Astrocyte of the spinal cord (primary cell): ENCODE results near the gene SLPI.

Experiments used
- DNase-seq: peaks from one replicate; pipeline ENCODE4 v3.0.0; 2011; ENCODE audit warnings: low read depth, low spot score
- H3K4me3 ChIP-seq: 2 replicates; pipeline ENCODE4 v1.5.1; 2011; ENCODE audit warnings: low read depth, mild to moderate bottlenecking, low read length, moderate library complexity
- CTCF ChIP-seq: IDR thresholded peaks from 2 replicates; pipeline ENCODE4 v1.5.1; 2012; ENCODE audit warnings: low read depth, mild to moderate bottlenecking, low read length, inconsistent platforms
- in situ Hi-C: cut with HindIII; loops from 2 replicates; pipeline ENCODE4 v1.10.0; 2017; ENCODE audit warnings: low sequenced_read_pairs

The SLPI gene

DNA sequence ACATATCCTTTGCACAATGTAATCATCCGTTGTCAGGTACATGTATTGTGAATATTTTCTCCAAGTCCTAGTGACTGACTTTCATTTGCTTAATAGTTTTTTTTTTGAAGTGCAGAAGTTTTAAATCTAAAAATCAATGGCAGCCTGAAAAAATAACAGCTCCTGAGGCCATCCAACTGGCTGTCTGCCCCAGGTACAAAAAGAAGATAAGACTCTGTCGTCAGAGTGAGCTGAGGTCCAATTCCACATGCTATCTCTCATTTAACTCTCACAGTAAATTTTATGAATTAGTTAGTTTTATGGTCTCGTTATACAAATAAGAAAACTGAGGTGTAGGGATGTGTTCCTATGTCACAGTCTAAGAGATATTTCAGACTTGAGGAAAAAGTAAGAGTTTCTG is 21.0 kb upstream of the SLPI start:
- in situ Hi-C loops: no loop called here
- H3K4me3 ChIP-seq: no peak overlapping the region
- no peak for TF ChIP-seq CTCF
- no peak for DNase-seq

DNA sequence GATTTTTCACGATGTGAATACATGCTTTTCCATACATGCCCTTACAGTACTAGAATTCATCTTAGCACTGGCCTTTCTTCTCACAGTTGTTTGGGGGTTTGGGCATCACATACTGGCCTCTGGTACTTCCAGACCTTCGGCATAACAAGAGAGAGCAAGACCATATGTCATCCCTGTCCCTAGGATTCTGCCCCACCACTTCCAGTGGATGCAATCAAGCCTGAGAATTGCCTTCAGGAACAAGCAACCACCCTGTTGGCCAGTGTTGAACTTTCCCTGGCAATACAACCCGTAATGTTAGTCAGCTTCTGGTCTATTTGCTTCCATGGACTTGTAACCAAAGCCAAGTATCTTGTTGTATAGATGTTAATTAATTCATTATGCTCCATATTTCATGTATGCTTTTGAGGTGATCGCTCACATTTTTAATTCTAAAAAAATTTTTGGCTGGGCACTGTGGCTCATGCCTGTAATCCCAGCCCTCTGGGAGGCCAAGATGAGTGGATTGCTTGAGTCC is 15.4 kb upstream of the SLPI start:
- H3K4me3 ChIP-seq: no peak overlapping the region
- no peak for DNase-seq
- no peak for TF ChIP-seq CTCF
- in situ Hi-C loops: no loop called here

DNA sequence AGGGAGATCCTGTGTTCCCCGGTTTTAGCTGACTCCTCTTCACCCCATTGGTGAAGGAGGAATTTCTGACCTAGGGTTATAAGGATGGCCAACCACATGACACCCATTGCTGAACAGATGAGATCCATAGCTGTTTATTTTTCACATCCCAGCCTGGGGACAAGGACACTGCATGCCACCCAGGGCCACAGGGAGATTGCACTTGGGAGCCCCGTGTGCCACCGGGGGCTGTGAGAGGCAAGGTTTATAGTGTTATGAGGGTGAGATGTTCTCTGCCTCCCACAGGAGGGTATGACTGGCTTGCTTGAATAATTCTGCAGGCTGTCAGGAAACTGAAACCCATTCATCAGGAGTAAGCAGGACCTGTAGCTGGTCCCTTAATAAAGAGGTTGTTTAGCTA is 14.7 kb upstream of the SLPI start:
- no peak overlapping the region for H3K4me3 ChIP-seq
- in situ Hi-C loops: no loop called here
- no peak for TF ChIP-seq CTCF
- DNase-seq: no peak

GRCh38 chr20:45268531-45268930 is 14.2 kb upstream of the SLPI start:
- in situ Hi-C loops: no loop called here
- DNase-seq: no peak
- no peak for TF ChIP-seq CTCF
- H3K4me3 ChIP-seq: no peak overlapping the region

- no peak for DNase-seq
- TF ChIP-seq CTCF: no peak
- no peak overlapping the region for H3K4me3 ChIP-seq
- in situ Hi-C loops: no loop called here
These were observed 12.6 kb upstream of the SLPI start for GRCh38 chr20:45266977-45267376.

DNA sequence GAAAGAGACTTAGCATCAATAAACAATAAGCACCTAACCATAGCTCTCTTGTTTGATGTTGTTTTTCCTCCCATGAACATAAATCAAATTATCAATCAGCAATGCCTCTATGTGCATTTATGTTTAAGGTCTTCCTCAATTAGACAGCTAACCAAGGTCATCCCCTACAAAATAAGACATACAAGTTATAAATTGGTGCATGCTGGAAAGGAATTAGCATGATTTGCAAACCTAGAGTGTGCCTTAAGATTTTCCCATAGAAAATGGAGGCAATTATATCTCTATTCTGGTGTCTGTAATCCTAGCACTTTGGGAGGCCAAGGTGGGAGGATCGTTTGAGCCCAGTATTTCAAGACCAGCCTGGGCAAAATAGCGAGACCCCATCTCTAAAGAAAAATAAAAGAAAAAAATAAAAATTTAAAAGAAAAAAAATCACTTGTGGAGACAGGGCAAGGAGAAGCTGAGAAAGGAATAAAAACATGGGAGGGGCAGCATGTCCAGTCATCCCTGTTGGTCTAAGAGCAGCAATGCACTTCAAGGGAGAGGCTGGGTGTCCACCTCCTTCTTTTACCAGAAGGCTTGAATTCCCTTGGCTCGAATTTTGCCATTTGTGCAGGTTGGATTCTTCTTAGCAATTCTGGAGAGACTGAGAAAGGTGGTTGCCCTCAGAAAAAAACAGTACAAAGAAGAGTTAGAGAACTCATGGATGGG is 9.3 kb upstream of the SLPI start:
- no peak for DNase-seq
- in situ Hi-C loops: no loop called here
- no peak for TF ChIP-seq CTCF
- no peak overlapping the region for H3K4me3 ChIP-seq
